Loucy (cell line): ENCODE measurements around the gene GPAM.

Experiments used
- CTCF ChIP-seq: fragments of 200-600 bp; sonication (generic); conservative IDR thresholded peaks from 2 replicates; pipeline ENCODE4 v1.5.1; 2014; ENCODE audit warnings: mild to moderate bottlenecking, antibody characterized with exemption, low read length
- EZH2phosphoT487 ChIP-seq: fragments of 200-600 bp; IDR thresholded peaks from 2 replicates; pipeline ENCODE4 v1.6.1; 2018; ENCODE audit warnings: antibody characterized with exemption, mild to moderate bottlenecking, moderate library complexity, borderline replicate concordance

GRCh38 chr10:112176543-112176942 is 7.0 kb downstream of the GPAM start:
- TF ChIP-seq CTCF (no peak), EZH2phosphoT487 (no peak)
